Activated naive CD8-positive, alpha-beta T cell treated with anti-CD3 and anti-CD28 coated beads, Interleukin-2, amount 50 U/mL, for 24 hours (primary cell): ENCODE data around the gene TRMT10B.
"Not testable (repeated sequence)": the region's sequence is repeated elsewhere in the genome, so short reads cannot be mapped to it uniquely, and the experiment has no call there.

Source experiments
- ATAC-seq: fragments of 150-1000 bp; cut with Tn5 transposase; one replicate; pipeline ENCODE4 v1.10.0; 2021
- DNase-seq: peaks from one replicate; pipeline ENCODE4 v3.0.0; 2021
- H3K27ac Mint-ChIP-seq: one replicate; pipeline ENCODE4 v1.8.0; 2021; ENCODE audit warnings: mild to moderate bottlenecking, mixed read lengths
- H3K27me3 Mint-ChIP-seq: one replicate; pipeline ENCODE4 v1.8.0; 2021; ENCODE audit warnings: mixed read lengths
- H3K36me3 Mint-ChIP-seq: one replicate; pipeline ENCODE4 v1.8.0; 2021; ENCODE audit warnings: low read depth, mixed read lengths
- H3K4me1 Mint-ChIP-seq: one replicate; pipeline ENCODE4 v1.8.0; 2021; ENCODE audit warnings: mixed read lengths
- H3K4me3 Mint-ChIP-seq: one replicate; pipeline ENCODE4 v1.8.0; 2021; ENCODE audit warnings: mild to moderate bottlenecking, moderate library complexity, mixed read lengths
- H3K9me3 Mint-ChIP-seq: one replicate; pipeline ENCODE4 v1.8.0; 2021; ENCODE audit warnings: mixed read lengths

Gene TRMT10B

DNA sequence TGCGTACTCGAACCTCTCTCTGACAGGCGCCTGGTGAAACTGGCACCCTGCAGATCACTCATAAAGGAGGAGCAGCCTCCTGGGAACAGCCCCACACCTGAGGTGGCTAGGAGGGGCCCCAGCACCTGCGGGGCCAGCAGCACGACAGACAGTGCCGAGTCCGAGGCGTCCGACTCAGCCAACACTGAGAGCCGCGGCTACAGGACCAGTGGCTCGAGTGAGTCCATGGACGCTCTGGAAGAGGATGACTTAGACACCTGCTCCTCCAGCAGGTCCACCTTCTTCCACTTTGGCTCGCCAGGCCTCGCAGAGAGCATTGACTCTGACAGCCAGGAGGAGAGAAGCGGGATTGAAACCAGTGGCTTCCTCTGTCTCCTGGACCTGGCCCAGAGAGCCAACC is 13.5 kb upstream of the TRMT10B start:
- no peaks in the 10 kb centered on the region for H3K9me3 Mint-ChIP-seq
- no peaks in the 10 kb centered on the region for H3K4me1 Mint-ChIP-seq
- no peak overlapping the region for H3K27ac Mint-ChIP-seq
- ATAC-seq (no peak), DNase-seq (no peak)
- no peaks in the 10 kb centered on the region for H3K36me3 Mint-ChIP-seq
- no peak overlapping the region for H3K4me3 Mint-ChIP-seq
- no peaks in the 10 kb centered on the region for H3K27me3 Mint-ChIP-seq

DNA sequence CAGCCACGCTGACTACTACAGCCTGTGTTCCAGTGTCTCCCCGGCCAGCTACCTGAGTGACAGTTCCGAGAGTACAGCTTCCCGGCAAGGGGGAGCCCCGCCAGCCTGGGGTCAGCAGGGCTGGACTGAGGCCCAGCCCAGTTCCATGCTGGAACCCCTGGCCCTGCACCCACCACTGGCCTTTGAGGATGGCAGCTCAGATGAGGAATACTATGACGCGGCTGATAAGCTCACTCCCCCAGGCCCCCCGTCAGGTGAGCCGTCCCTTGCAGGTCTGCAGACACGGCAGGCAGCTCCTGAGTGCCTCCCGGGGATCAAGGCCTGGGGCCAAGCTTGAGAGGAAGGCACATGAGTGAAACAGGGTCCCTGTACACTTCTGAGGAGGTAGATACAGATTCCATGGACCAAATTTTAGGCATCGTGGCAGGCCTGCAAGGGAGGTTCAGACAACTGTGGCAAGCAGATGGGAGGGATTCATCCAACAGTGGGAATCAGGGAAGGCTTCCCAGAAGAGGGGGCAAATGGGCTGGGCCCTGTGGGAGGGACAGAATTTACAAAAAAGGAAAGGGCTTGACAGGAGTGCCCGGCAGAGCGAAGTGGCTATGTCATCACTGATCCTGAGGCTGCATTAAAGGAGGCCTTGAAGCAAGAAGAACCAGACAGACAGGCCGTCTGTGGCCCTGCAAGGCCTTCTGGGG is 12.8 kb upstream of the TRMT10B start:
- no peak for DNase-seq
- H3K4me3 Mint-ChIP-seq = no peak overlapping the region
- no peaks in the 10 kb centered on the region for H3K27me3 Mint-ChIP-seq
- no peaks in the 10 kb centered on the region for H3K36me3 Mint-ChIP-seq
- ATAC-seq = no peak
- H3K9me3 Mint-ChIP-seq = no peaks in the 10 kb centered on the region
- H3K4me1 Mint-ChIP-seq = no peaks in the 10 kb centered on the region
- no peak overlapping the region for H3K27ac Mint-ChIP-seq

DNA sequence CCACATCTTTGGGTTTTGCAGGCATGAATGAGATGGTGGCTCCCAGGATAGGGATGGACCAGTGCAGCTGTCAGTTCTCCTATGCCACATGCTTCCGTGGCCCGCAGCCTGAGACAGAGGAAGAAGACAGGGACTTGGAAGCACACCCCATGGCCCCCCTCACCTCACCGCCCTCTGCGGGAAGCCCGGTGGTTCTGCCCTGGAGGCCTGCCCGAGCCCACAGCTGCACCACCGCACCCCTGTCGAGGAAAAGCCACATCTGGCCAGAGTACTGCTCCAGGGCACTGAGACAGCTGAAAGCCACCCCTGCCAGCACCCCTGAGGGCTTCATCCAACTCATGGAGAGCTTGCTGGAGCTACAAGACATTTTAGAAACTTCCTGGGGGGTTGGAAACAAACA is 7.6 kb upstream of the TRMT10B start:
- no peaks in the 10 kb centered on the region for H3K27me3 Mint-ChIP-seq
- H3K9me3 Mint-ChIP-seq = no peaks in the 10 kb centered on the region
- no peak overlapping the region for H3K4me3 Mint-ChIP-seq
- no peak for ATAC-seq
- DNase-seq = no peak
- H3K36me3 Mint-ChIP-seq = no peaks in the 10 kb centered on the region
- H3K27ac Mint-ChIP-seq = no peak overlapping the region
- H3K4me1 Mint-ChIP-seq = no peaks in the 10 kb centered on the region

DNA sequence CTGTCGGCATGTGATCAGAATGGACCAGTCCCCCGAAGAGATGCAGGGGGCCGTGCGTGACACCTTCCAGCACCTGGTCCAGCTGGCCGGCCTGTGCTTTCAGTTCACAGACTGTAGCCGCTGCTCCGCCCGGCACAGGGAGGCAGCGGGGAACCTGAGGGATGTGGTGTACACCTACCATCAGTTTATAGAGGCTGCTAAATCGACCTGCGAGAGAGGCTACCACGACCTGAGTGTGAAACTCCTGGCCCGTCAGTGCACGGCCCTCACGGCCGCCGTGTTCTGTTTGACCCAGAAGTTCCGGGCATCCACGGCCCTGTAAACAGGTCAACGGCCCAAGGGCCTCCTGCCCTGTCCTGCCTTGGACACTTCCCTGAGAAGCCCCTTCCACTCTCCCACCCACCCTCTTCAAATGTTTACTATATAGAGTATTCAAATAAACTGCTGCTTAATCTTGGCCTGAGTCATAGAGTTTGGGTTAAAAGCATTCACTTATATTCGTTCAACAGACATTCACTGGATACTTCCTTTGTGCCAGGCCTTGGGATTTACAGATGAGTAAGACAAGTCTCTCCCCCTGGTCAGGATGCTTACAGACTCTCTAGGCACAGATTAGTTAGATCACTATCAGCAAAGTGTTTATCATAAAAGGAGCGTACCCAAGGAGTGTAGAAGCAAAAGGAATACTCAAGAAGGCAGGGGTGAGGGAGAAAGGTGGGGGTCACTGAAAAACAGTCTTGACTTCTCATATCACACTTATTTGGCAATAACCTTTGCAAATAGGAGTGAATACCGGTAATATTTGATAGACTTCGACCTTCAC is 6.9 kb upstream of the TRMT10B start:
- H3K27me3 Mint-ChIP-seq = no peaks in the 10 kb centered on the region
- no peaks in the 10 kb centered on the region for H3K36me3 Mint-ChIP-seq
- H3K4me1 Mint-ChIP-seq = no peaks in the 10 kb centered on the region
- DNase-seq = no peak
- H3K9me3 Mint-ChIP-seq = no peaks in the 10 kb centered on the region
- ATAC-seq = no peak
- H3K4me3 Mint-ChIP-seq = no peak overlapping the region
- no peak overlapping the region for H3K27ac Mint-ChIP-seq

DNA sequence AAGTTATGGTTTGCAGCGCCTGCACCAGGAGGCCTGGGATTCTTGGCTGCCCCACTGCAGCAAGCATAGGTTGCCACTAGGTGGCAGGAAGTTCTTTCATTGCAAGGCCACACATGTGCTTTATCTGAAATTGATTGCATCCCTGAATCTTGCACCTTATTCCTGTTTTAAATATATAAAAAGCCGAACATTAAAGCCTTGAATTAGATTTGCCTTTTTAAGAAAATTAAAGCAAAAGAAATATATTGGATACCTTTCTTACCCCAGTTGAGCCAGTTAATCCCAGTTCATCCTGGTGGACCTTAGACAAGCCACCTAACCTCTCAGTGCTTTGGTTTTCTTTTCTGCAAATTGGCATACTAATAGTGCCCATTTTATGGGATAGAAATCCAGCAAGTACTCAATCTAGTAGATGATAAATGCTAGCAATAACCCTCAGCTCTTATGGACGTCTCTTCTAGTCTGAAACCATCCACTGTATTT is 6.3 kb upstream of the TRMT10B start:
- H3K27ac Mint-ChIP-seq = no peak overlapping the region
- DNase-seq = peak; percentile 59
- peak; percentile 81 for ATAC-seq
- no peaks in the 10 kb centered on the region for H3K36me3 Mint-ChIP-seq
- H3K4me1 Mint-ChIP-seq = no peaks in the 10 kb centered on the region
- H3K4me3 Mint-ChIP-seq = no peak overlapping the region
- no peaks in the 10 kb centered on the region for H3K9me3 Mint-ChIP-seq
- H3K27me3 Mint-ChIP-seq = no peaks in the 10 kb centered on the region

DNA sequence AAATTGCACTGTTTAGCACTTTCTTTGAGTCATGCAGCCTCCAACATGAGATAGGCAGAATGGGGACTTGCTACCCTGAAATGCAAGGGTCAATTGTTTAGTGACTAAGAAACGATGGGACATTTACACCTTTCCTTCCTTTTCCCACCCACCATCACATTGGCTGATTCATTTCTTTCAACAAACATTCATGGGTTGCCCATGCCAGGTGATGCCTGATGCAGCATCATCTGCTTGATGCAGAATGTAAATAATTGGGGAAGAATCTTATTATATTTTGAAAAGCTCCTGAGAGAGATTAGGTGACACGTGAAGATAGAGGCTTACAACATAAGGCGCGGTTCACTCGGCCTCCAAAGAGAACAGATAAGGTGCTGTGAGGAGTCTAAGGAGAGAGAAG is 4.5 kb upstream of the TRMT10B start:
- H3K4me1 Mint-ChIP-seq = peaks cover 14% of the 10 kb centered on the region
- H3K4me3 Mint-ChIP-seq = no peak overlapping the region
- H3K9me3 Mint-ChIP-seq = peaks cover 7% of the 10 kb centered on the region
- H3K27ac Mint-ChIP-seq = no peak overlapping the region
- H3K36me3 Mint-ChIP-seq = no peaks in the 10 kb centered on the region
- DNase-seq (no peak), ATAC-seq (no peak)
- H3K27me3 Mint-ChIP-seq = no peaks in the 10 kb centered on the region

DNA sequence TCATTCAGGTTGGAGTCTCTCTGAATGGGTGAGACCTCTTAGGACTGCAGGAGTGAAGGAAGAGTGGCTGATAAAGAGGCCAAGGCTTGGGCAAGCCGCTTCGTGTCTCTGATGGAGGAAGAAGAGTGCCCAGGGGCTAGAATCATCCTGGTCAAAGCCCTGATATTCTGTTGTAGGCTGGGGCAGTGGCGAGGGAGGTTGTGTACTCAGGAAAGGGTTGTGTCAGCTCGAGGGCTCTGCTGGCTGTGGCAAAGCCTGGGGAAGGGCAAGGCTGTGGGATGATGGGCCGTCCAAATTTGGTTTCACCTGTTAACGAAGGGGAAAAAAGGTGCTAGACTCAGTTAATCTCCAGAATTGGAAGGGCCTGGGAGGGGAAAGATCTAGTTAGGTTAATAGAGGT is 2.4 kb upstream of the TRMT10B start:
- Mint-ChIP-seq H3K9me3 (peaks cover 7% of the 10 kb centered on the region), H3K4me3 (no peak overlapping the region)

DNA sequence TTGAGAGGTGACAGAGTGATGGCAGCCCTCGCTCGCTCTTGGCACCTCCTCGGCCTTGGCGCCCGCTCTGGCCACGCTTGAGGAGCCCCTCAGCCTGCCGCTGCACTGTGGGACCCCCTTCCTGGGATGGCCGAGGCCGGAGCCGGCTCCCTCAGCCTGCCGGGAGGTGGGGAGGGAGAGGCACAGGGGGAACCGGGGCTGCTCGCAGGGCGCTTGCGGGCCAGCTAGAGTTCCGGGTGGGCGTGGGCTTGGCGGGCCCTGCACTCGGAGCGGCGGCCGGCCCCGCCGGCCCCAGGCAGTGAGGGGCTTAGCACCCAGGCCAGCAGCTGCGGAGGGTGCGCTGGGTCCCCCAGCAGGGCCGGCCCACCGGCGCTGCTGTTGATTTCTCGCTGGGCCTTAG is 1.9 kb upstream of the TRMT10B start:
- H3K36me3 Mint-ChIP-seq, H3K4me3 Mint-ChIP-seq, ATAC-seq, H3K27ac Mint-ChIP-seq, H3K27me3 Mint-ChIP-seq, H3K9me3 Mint-ChIP-seq, DNase-seq: not testable (repeated sequence)
- peaks cover 23% of the 10 kb centered on the region for H3K4me1 Mint-ChIP-seq

More for the DNA sequence above, 2.4 kb upstream of the TRMT10B start:
- Mint-ChIP-seq H3K4me1 (peaks cover 23% of the 10 kb centered on the region), H3K27me3 (no peaks in the 10 kb centered on the region), H3K36me3 (peaks cover 2% of the 10 kb centered on the region), H3K27ac (no peak overlapping the region)
- no peak for ATAC-seq
- DNase-seq = no peak

DNA sequence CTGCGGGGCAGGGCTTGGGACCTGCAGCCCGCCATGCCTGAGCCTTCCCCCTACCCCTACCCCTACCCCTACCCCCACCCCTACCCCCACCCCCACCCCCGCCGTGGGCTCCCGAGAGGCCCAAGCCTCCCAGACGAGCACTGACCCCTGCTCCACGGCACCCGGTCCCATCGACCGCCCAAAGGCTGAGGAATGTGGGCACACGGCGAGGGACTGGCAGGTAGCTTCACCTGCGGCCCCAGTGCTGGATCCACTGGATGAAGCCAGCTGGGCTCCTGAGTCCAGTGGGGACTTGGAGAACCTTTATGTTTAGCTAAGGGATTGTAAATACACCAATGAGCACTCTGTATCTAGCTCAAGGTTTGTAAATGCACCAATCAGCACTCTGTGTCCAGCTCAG is 1.5 kb upstream of the TRMT10B start:
- H3K36me3 Mint-ChIP-seq, H3K27ac Mint-ChIP-seq, H3K4me3 Mint-ChIP-seq, ATAC-seq, DNase-seq, H3K27me3 Mint-ChIP-seq, H3K9me3 Mint-ChIP-seq: not testable (repeated sequence)
- peaks cover 23% of the 10 kb centered on the region for H3K4me1 Mint-ChIP-seq

DNA sequence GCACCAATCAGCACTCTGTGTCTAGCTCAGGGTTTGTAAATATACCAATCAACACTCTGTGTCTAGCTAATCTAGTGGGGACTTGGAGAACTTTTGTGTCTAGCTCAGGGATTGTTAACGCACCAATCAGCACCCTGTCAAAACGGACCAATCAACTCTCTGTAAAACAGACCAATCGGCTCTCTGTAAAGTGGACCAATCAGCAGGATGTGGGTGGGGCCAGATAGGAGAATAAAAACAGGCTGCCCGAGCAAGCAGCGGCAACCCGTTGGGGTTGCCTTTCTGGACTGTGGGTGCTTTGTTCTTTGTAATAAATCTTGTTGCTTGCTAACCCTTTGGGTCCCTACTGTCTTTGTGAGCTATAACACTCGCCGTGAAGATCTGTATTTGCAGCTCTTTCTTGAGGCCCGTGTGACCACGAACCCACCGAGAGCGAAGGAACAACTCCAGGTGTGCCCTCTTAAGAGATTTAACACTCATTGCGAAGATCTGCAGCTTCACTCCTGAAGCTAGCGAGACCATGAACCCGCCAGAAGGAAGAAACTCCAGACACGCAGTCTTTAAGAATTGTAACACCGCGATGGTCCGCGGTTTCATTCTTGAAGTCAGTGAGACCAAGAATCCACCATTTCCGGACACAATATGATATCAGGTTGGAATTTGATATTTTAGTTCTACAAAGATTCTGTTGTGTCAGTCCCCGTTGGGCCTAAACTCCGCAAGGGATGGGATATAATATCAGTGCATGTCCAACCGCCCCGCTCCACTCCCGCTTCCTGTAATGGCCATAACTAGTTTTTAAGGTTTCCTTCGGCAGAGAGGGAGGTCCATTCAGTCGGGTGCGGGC is 740 bp upstream of the TRMT10B start:
- Mint-ChIP-seq H3K4me3 (peak overlapping the region; percentile 94), H3K9me3 (peaks cover 7% of the 10 kb centered on the region), H3K36me3 (peaks cover 2% of the 10 kb centered on the region), H3K4me1 (peaks cover 23% of the 10 kb centered on the region), H3K27ac (peak overlapping the region; percentile 92), H3K27me3 (no peaks in the 10 kb centered on the region)
- no peak for ATAC-seq
- peak; percentile 15 for DNase-seq

DNA sequence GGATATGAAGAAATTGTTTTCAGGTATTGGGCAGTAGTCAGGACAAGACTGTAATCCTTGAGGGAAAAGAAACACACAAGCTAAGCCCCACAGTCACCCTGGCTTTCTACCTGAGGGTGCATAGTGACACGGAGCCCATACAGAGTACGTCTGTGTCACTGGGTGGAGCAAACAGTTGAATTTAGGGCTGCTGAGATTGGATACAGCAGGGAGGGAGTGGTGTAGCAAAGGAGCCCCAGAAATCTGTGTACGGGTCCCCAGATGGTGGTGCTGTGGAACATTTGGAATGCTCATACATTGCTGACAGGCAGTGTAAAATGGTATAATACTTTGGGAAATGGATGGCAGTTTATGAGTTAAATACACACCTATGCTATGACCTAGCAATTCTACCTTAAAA is 5.1 kb downstream of the TRMT10B start:
- H3K4me1 Mint-ChIP-seq = peaks cover 15% of the 10 kb centered on the region
- no peaks in the 10 kb centered on the region for H3K9me3 Mint-ChIP-seq
- H3K27ac Mint-ChIP-seq = no peak overlapping the region
- no peak overlapping the region for H3K4me3 Mint-ChIP-seq
- ATAC-seq (no peak), DNase-seq (no peak)
- peaks cover 6% of the 10 kb centered on the region for H3K36me3 Mint-ChIP-seq
- H3K27me3 Mint-ChIP-seq = no peaks in the 10 kb centered on the region

DNA sequence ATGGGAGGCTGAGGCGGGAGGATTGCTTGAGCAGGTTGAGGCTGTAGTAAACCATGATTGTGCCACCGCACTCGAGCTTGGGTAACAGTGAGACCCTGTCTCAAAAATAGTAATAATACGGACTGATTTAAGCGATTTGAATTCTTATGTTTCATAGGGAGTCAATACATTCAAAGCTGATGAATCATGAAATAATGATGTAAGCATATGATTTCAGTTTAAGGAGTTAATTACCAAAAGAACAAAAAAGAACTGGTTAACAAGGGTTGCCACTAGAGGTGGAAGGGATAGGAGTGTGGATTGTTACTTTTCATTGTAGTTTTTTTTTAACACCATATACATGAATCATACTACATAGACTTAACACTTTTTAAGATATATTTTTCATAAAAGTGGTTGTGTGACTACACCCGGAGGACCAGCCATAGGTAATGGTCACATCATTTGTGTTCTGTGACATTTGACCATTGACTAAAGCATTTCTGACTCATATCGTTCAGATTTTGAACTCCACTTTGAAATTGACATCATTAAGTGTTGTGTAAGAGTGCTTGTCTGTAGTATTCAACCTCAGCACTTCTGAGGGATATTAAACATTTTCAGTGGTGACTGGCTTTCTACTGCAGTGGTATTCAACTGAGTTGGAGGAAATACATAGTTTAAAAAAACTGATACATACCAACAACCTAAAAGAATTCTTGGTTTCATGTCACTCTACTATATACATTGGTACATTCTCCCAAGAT is 7.0 kb downstream of the TRMT10B start:
- H3K9me3 Mint-ChIP-seq = no peaks in the 10 kb centered on the region
- peaks cover 3% of the 10 kb centered on the region for H3K4me1 Mint-ChIP-seq
- DNase-seq = no peak
- H3K27ac Mint-ChIP-seq = no peak overlapping the region
- no peak overlapping the region for H3K4me3 Mint-ChIP-seq
- no peak for ATAC-seq
- H3K36me3 Mint-ChIP-seq = peaks cover 16% of the 10 kb centered on the region
- no peaks in the 10 kb centered on the region for H3K27me3 Mint-ChIP-seq

DNA sequence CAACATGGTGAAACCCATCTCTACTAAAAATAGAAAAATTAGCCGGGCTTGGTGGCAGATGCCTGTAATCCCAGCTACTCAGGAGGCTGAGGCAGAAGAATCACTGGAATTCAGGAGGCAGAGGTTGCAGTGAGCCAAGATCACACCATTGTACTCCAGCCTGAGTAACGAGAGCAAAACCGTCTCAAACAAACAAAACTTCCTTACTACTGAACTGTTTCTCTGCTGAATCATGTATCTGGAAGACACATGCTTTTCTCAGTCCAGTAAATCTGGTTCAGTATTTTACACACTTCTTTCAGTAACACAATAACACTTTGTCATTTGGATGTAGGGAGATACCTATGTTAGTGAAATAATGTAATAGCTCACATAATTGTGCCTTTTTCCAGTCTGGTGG is 7.9 kb downstream of the TRMT10B start:
- no peak for DNase-seq
- H3K27me3 Mint-ChIP-seq = no peaks in the 10 kb centered on the region
- peaks cover 21% of the 10 kb centered on the region for H3K36me3 Mint-ChIP-seq
- H3K9me3 Mint-ChIP-seq = no peaks in the 10 kb centered on the region
- no peak for ATAC-seq
- H3K4me3 Mint-ChIP-seq = no peak overlapping the region
- peaks cover 2% of the 10 kb centered on the region for H3K4me1 Mint-ChIP-seq
- no peak overlapping the region for H3K27ac Mint-ChIP-seq

DNA sequence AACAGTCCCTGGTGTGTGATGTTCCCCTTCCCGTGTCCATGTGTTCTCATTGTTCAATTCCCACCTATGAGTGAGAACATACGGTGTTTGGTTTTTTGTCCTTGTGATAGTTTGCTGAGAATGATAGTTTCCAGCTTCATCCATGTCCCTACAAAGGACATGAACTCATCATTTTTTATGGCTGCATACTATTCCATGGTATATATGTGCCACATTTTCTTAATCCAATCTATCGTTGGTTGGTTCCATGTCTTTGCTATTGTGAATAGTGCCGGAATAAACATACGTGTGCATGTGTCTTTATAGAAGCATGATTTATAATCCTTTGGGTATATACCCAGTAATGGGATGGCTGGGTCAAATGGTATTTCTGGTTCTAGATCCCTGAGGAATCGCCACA is 11.7 kb downstream of the TRMT10B start:
- H3K9me3 Mint-ChIP-seq, DNase-seq, ATAC-seq: not testable (repeated sequence)

More for the DNA sequence above, 11.7 kb downstream of the TRMT10B start:
- not testable (repeated sequence) for H3K27ac Mint-ChIP-seq, H3K4me1 Mint-ChIP-seq, H3K4me3 Mint-ChIP-seq, H3K27me3 Mint-ChIP-seq
- peaks cover 29% of the 10 kb centered on the region for H3K36me3 Mint-ChIP-seq
